Stomach (tissue), 9 donors: Measurements from ENCODE around the gene FAM107B. TPM values are rescaled to one million over a fixed set of nuclear protein-coding genes. Genes with fewer than 3 reads are reported as not detected.

ENCODE experiments used
- DNase-seq, 2 donors: peaks; one replicate each; pipeline versions ENCODE4 v3.0.0 to v3.0.0-alpha.2; 2013 to 2019
- H3K27ac ChIP-seq, 5 donors: fragments of 200-600 bp in 4 of 5; sonication (generic) in 4 of 5; one replicate each; pipeline ENCODE4 v1.5.1; 2013 to 2019; ENCODE audit warnings: mild to moderate bottlenecking in 1 of 5, moderate library complexity in 1 of 5
- H3K27me3 ChIP-seq, 3 donors: fragments of 200-600 bp; sonication (generic); one replicate each; pipeline ENCODE4 v1.5.1; 2017 to 2019; ENCODE audit warnings: mixed run types in 1 of 3
- H3K36me3 ChIP-seq, 4 donors: fragments of 200-600 bp; sonication (generic); 1 replicate in 3 of 4; 2 replicates in 1 of 4; pipeline ENCODE4 v1.5.1; 2016 to 2019
- H3K4me1 ChIP-seq, 4 donors: fragments of 200-600 bp; sonication (generic); one replicate each; pipeline ENCODE4 v1.5.1; 2016 to 2019
- H3K4me3 ChIP-seq, 4 donors: fragments of 200-600 bp; sonication (generic) in 3 of 4; one replicate each; pipeline ENCODE4 v1.5.1; 2016 to 2019; ENCODE audit warnings: mild to moderate bottlenecking in 1 of 4
- H3K9me3 ChIP-seq, 4 donors: fragments of 200-600 bp; sonication (generic); one replicate each; pipeline ENCODE4 v1.5.1; 2016 to 2019
- EP300 ChIP-seq: sonication (generic); formaldehyde crosslinking; IDR thresholded peaks from one replicate; pipeline ENCODE4 v1.6.1; 2017; ENCODE audit warnings: antibody characterized with exemption
- POLR2A ChIP-seq, 4 donors: fragments of 450-650 bp; IDR thresholded peaks; one replicate each; pipeline ENCODE4 v1.6.1; 2016; ENCODE audit warnings: antibody characterized with exemption in 4 of 4, control low read depth in 2 of 4, mild to moderate bottlenecking in 1 of 4, moderate library complexity in 1 of 4
- POLR2AphosphoS5 ChIP-seq, 3 donors: sonication (generic); formaldehyde crosslinking; IDR thresholded peaks; one replicate each; pipeline ENCODE4 v1.6.1; 2016; ENCODE audit warnings: antibody characterized with exemption in 3 of 3
- WGBS, 5 donors: extraction: QIAGEN DNeasy Blood & Tissue Kit in 3 of 5; methylation state at CpG; one replicate each; pipeline versions ENCODE4 v1.1.5 to v1.1.7; 2013 to 2018; 5-methylcytosine and 5-hydroxymethylcytosine counted together
- intact Hi-C: fragments of 100-400 bp; cut with DNase I; formaldehyde crosslinking; loops from one replicate; pipeline ENCODE4 v1.15.1; 2023; ENCODE audit warnings: low total_unique reads
- polyA plus RNA-seq, 3 donors: library from polyadenylated mRNA; stranded (reverse); fragments of 200-250 nt; gene quantifications; one replicate each; pipeline ENCODE4 v1.2.3, GENCODE V29; 2013
- total RNA-seq, 5 donors: library from RNA; depleted of rRNA; stranded (reverse); fragments of >200 nt; gene quantifications; one replicate each; pipeline versions ENCODE4 v1.1.0 to v1.2.3, GENCODE V29; 2014 to 2016
- TF ChIP-seq, protein P1 (sequence below), 7 experiments: fragments of 450-650 bp in 4 of 7; fragments of 200-600 bp in 3 of 7; sonication (generic) in 3 of 7; IDR thresholded peaks; one replicate each; pipeline ENCODE4 v1.5.1; 2016 to 2019; ENCODE audit warnings: antibody characterized with exemption in 7 of 7, control low read depth in 2 of 7, mild to moderate bottlenecking in 1 of 7
- donor health status: healthy with polysubstance abuse.
- donor health status: Bipolar disorder and iron deficiency.
- donor health status: healthy.

Gene FAM107B
- total and polyA plus RNA-seq, 8 donors, result 18.7 to 397 (median 160) TPM

GRCh38 chr10:14491811-14492210 lies 282.9 kb downstream of the FAM107B start:
- DNase-seq, result no peak
- Histone ChIP-seq H3K4me3 (no peak overlapping the region), H3K27ac (no peak overlapping the region), H3K9me3 (peaks cover 0 to 5% (median 0%) of the 10 kb centered on the region in 4 donors), H3K36me3 (no peaks in the 10 kb centered on the region), H3K4me1 (peaks cover 0 to 27% (median 15%) of the 10 kb centered on the region in 4 donors), H3K27me3 (peaks cover 0 to 12% (median 0%) of the 10 kb centered on the region in 3 donors)
- intact Hi-C loops, result no loop called here
- WGBS, 5 donors, result 79 to 92% (median 84%) methylated on average over 5 of the region's 5 CpGs
- TF ChIP-seq, protein P1, sequence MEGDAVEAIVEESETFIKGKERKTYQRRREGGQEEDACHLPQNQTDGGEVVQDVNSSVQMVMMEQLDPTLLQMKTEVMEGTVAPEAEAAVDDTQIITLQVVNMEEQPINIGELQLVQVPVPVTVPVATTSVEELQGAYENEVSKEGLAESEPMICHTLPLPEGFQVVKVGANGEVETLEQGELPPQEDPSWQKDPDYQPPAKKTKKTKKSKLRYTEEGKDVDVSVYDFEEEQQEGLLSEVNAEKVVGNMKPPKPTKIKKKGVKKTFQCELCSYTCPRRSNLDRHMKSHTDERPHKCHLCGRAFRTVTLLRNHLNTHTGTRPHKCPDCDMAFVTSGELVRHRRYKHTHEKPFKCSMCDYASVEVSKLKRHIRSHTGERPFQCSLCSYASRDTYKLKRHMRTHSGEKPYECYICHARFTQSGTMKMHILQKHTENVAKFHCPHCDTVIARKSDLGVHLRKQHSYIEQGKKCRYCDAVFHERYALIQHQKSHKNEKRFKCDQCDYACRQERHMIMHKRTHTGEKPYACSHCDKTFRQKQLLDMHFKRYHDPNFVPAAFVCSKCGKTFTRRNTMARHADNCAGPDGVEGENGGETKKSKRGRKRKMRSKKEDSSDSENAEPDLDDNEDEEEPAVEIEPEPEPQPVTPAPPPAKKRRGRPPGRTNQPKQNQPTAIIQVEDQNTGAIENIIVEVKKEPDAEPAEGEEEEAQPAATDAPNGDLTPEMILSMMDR (IDR thresholded peaks at IDR 0.05), result no peak
- TF ChIP-seq EP300, result no peak
- TF ChIP-seq POLR2A (IDR thresholded peaks at IDR 0.05), result no peak

DNA sequence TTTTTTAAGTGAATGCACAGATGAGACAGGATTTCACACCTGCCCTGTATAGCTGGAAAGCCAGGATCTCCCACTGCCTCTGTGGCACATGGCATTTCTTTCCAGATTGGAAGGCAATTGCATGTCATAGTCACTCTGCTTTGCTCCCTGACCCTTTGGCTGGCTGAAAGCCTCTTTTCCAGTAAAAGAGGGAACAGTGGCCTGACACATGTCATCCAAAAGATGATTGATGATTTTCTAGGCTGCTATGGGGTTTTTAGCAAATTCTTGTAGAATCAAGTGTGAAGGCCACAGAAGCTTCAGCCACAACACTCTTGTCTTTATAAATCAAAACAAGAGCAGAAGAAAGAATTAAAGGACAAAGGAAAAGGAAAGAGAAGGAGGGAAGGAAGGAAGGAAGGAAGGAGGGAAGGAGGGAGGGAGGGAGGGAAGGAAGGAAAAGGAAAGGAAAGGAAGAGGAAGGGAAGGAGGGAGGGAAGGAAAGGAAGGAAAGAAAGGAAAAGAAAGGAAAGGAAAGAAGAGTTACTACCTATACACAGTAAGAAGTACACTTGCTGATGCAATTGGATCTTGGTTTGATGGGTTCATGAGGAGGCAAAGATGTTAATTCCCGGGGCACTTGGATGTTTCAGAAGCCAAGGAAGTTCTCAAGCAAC lies 285.0 kb downstream of the FAM107B start:
- WGBS, 5 donors, result 63 to 94% (median 88%) methylated on average over 1 of the region's 1 CpG
- intact Hi-C loops, result no loop called here
- no peak overlapping the region for H3K27ac ChIP-seq
- no peak for DNase-seq
- peaks cover 0 to 13% (median 0%) of the 10 kb centered on the region in 3 donors for H3K27me3 ChIP-seq
- no peak overlapping the region for H3K4me3 ChIP-seq
- H3K36me3 ChIP-seq, result no peaks in the 10 kb centered on the region
- TF ChIP-seq, protein P1 (IDR thresholded peaks at IDR 0.05), result no peak
- H3K4me1 ChIP-seq, result peaks cover 0 to 28% (median 17%) of the 10 kb centered on the region in 4 donors
- peaks cover 0 to 5% (median 0%) of the 10 kb centered on the region in 4 donors for H3K9me3 ChIP-seq

- intact Hi-C loops, result no loop called here
- TF ChIP-seq POLR2AphosphoS5 (IDR thresholded peaks at IDR 0.05), result no peak
- TF ChIP-seq POLR2A (IDR thresholded peaks at IDR 0.05), result no peak
- TF ChIP-seq, protein P1 (IDR thresholded peaks at IDR 0.05), result no peak
- no peak for TF ChIP-seq EP300
- H3K27ac ChIP-seq, result no peak overlapping the region
- 19 to 26% (median 24%) methylated on average over 6 of the region's 6 CpGs for WGBS, 5 donors
- no peak overlapping the region for H3K4me3 ChIP-seq
- peak in 1 of 2 donors; percentile 42 for DNase-seq
- peaks cover 0 to 13% (median 0%) of the 10 kb centered on the region in 3 donors for H3K27me3 ChIP-seq
- no peaks in the 10 kb centered on the region for H3K36me3 ChIP-seq
- H3K9me3 ChIP-seq, result peaks cover 0 to 5% (median 0%) of the 10 kb centered on the region in 4 donors
- peaks cover 0 to 28% (median 17%) of the 10 kb centered on the region in 4 donors for H3K4me1 ChIP-seq
These were observed 287.2 kb downstream of the FAM107B start for GRCh38 chr10:14487488-14487883.

- peaks cover 0 to 28% (median 17%) of the 10 kb centered on the region in 4 donors for H3K4me1 ChIP-seq
- WGBS, 5 donors, result 39 to 49% (median 44%) methylated on average over 13 of the region's 13 CpGs
- intact Hi-C loops, result no loop called here
- peaks cover 0 to 2% (median 0%) of the 10 kb centered on the region in 4 donors for H3K9me3 ChIP-seq
- TF ChIP-seq, protein P1 (IDR thresholded peaks at IDR 0.05), result no peak
- TF ChIP-seq POLR2AphosphoS5 (IDR thresholded peaks at IDR 0.05), result peak in 1 of 3 donors; percentile 42
- no peak for TF ChIP-seq EP300
- TF ChIP-seq POLR2A (IDR thresholded peaks at IDR 0.05), result no peak
- no peak overlapping the region for H3K4me3 ChIP-seq
- H3K27me3 ChIP-seq, result peaks cover 0 to 13% (median 0%) of the 10 kb centered on the region in 3 donors
- H3K27ac ChIP-seq, result no peak overlapping the region
- DNase-seq, result no peak
- H3K36me3 ChIP-seq, result no peaks in the 10 kb centered on the region
These were observed 287.8 kb downstream of the FAM107B start for GRCh38 chr10:14486777-14487487.
